ENCODE results near the gene ALDH9A1.

ALDH9A1 gene

DNA sequence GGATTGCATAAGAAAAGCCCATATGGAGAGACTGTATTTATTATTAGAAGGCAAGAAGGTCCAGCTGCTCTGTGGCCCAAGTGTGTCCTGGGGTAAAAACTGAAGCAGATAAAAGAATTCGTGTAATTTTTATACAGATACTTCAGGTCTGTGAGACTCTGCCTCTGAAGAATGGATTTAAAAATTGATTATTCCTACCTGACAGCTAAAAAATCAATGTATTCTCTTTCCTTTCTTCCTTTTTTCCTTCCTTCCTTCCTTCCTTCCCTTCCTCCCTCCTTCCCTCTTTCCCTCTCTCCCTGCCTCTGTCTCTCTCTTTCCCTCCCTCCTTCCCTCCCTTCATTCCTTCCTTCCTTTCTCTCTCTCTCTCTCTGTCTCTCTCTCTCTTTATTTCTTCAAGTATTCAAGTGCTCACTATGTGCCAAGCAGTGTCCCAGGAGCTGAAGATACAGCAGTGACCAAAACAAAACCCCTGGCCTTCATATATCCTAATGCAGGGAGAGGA, 78.7 kb downstream of the ALDH9A1 start:
- no peaks in the 10 kb centered on the region for H3K27me3 ChIP-seq (ENCODE audit: insufficient read depth, poor library complexity, severe bottlenecking)
- H3K4me1 ChIP-seq (ENCODE audit: insufficient read depth, poor library complexity, severe bottlenecking) = no peaks in the 10 kb centered on the region
- TF ChIP-seq, protein P1, sequence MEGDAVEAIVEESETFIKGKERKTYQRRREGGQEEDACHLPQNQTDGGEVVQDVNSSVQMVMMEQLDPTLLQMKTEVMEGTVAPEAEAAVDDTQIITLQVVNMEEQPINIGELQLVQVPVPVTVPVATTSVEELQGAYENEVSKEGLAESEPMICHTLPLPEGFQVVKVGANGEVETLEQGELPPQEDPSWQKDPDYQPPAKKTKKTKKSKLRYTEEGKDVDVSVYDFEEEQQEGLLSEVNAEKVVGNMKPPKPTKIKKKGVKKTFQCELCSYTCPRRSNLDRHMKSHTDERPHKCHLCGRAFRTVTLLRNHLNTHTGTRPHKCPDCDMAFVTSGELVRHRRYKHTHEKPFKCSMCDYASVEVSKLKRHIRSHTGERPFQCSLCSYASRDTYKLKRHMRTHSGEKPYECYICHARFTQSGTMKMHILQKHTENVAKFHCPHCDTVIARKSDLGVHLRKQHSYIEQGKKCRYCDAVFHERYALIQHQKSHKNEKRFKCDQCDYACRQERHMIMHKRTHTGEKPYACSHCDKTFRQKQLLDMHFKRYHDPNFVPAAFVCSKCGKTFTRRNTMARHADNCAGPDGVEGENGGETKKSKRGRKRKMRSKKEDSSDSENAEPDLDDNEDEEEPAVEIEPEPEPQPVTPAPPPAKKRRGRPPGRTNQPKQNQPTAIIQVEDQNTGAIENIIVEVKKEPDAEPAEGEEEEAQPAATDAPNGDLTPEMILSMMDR (IDR thresholded peaks at IDR 0.05; ENCODE audit: poor library complexity, severe bottlenecking) = no peak
- no peaks in the 10 kb centered on the region for H3K36me3 ChIP-seq (ENCODE audit: low read depth)
- no peak overlapping the region for H3K27ac ChIP-seq (ENCODE audit: poor library complexity, severe bottlenecking)
- no peaks in the 10 kb centered on the region for H3K9me3 ChIP-seq (ENCODE audit: severe bottlenecking)
- ATAC-seq (ENCODE audit: low read depth) (no peak), DNase-seq (ENCODE audit: low spot score) (no peak)
- no peak overlapping the region for H3K4me3 ChIP-seq (ENCODE audit: severe bottlenecking)

DNA sequence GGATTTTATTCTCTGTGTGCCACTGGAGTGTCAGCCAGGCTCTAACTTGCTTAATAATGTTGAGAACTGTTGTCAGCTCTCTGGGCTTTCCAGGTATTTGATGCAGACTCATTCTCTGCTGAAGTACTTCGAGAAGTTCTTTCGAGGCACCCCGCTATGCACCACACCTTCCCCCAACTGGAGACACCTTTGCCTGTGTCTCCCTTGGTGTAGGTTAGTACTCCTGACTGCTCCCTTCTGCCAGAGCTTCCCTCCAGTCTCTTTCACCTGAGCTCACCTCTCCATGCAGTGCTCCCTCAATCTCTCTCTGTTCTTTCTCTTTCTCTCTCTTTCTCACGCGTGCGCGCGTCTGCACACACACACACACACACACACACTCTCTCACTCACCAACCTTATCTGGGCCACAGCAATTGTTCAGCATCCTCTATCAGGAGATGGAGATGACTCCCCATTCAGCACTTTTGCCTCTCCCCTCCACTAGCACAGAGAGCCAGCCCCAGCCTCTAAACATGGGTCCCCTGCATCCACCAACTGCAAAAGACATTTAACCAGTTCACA, 81.3 kb downstream of the ALDH9A1 start:
- DNase-seq (ENCODE audit: low spot score) (no peak), ATAC-seq (ENCODE audit: low read depth) (no peak)
- H3K27ac ChIP-seq (ENCODE audit: poor library complexity, severe bottlenecking) = no peak overlapping the region
- H3K4me3 ChIP-seq (ENCODE audit: severe bottlenecking) = no peak overlapping the region
- no peaks in the 10 kb centered on the region for H3K9me3 ChIP-seq (ENCODE audit: severe bottlenecking)
- H3K4me1 ChIP-seq (ENCODE audit: insufficient read depth, poor library complexity, severe bottlenecking) = no peaks in the 10 kb centered on the region
- TF ChIP-seq, protein P1 (IDR thresholded peaks at IDR 0.05; ENCODE audit: poor library complexity, severe bottlenecking) = no peak
- no peaks in the 10 kb centered on the region for H3K36me3 ChIP-seq (ENCODE audit: low read depth)
- no peaks in the 10 kb centered on the region for H3K27me3 ChIP-seq (ENCODE audit: insufficient read depth, poor library complexity, severe bottlenecking)

DNA sequence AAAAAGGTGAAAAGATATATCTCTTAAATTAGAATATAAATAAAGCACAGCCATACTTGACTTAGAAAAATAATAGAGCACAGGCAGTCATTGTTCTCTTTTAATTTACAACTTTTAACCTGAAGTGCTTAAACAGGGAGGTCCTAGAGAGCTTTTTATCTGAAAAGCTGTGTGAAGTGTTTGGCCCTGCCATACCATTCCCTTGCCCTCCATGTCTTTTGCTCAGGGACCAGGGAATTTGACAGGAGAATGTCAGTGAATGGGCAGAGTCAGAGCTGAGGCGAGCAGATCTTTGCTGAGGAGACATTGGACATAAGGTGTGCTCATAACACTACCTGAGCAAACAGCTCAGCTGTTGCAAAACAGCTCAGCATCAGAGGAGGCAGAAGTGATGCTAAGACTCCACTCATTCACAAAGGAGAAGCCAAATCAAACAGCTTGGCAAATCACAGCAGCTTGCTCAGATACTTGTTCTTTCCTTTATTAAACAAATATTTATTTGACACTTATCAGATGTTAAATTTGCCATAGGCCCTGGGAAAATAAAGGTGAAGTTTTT, 82.2 kb downstream of the ALDH9A1 start:
- no peak overlapping the region for H3K27ac ChIP-seq (ENCODE audit: poor library complexity, severe bottlenecking)
- H3K4me1 ChIP-seq (ENCODE audit: insufficient read depth, poor library complexity, severe bottlenecking) = no peaks in the 10 kb centered on the region
- no peaks in the 10 kb centered on the region for H3K9me3 ChIP-seq (ENCODE audit: severe bottlenecking)
- no peak overlapping the region for H3K4me3 ChIP-seq (ENCODE audit: severe bottlenecking)
- TF ChIP-seq, protein P1 (IDR thresholded peaks at IDR 0.05; ENCODE audit: poor library complexity, severe bottlenecking) = no peak
- no peak for DNase-seq (ENCODE audit: low spot score)
- H3K36me3 ChIP-seq (ENCODE audit: low read depth) = no peaks in the 10 kb centered on the region
- ATAC-seq (ENCODE audit: low read depth) = peak; percentile 50; the same call in 1 of the 3 replicates
- H3K27me3 ChIP-seq (ENCODE audit: insufficient read depth, poor library complexity, severe bottlenecking) = no peaks in the 10 kb centered on the region

Data from RWPE2 (cell line).